ENCODE results near the gene LYPD8. TPM values are rescaled to one million over a fixed set of nuclear protein-coding genes. Genes with fewer than 3 reads are reported as not detected.

LYPD8 gene
- total and polyA plus RNA-seq, 2 donors from 2014 or later, result 0.92 to 3.2 TPM

- H3K4me3 ChIP-seq (ENCODE audit: low read length in 3 of 3), result no peak overlapping the region
- H3K9me3 ChIP-seq (ENCODE audit: control insufficient read depth in 2 of 3, insufficient read depth in 1 of 3, low read length in 3 of 3), result no peaks in the 10 kb centered on the region
- no peak overlapping the region for H3K27ac ChIP-seq (ENCODE audit: low read depth in 2 of 2, low read length in 2 of 2)
- H3K27me3 ChIP-seq (ENCODE audit: control insufficient read depth, insufficient read depth, low read length), result no peaks in the 10 kb centered on the region
- FAIRE-seq (no peak), DNase-seq (no peak)
- intact Hi-C loops (cut with DNase I), result no loop called here
- no peak overlapping the region for H3K9ac ChIP-seq (ENCODE audit: low read length in 3 of 3)
- H3K4me1 ChIP-seq (ENCODE audit: control insufficient read depth in 2 of 3, insufficient read depth in 2 of 3, low read depth in 1 of 3, low read length in 3 of 3), result no peaks in the 10 kb centered on the region
- TF ChIP-seq CTCF (IDR thresholded peaks at IDR 0.05; ENCODE audit: borderline replicate concordance, extremely low read depth, insufficient read depth), result no peak
- no peaks in the 10 kb centered on the region for H3K36me3 ChIP-seq (ENCODE audit: control insufficient read depth in 2 of 3, insufficient read depth in 3 of 3, low read length in 3 of 3)
These were observed 45.2 kb downstream of the LYPD8 start for GRCh38 chr1:248710305-248710900.

GRCh38 chr1:248704606-248705005 lies 51.0 kb downstream of the LYPD8 start:
- no peaks in the 10 kb centered on the region for H3K36me3 ChIP-seq (ENCODE audit: control insufficient read depth in 2 of 3, insufficient read depth in 3 of 3, low read length in 3 of 3)
- TF ChIP-seq CTCF (IDR thresholded peaks at IDR 0.05; ENCODE audit: borderline replicate concordance, extremely low read depth, insufficient read depth), result no peak
- no peak overlapping the region for H3K4me3 ChIP-seq (ENCODE audit: low read length in 3 of 3)
- H3K9ac ChIP-seq (ENCODE audit: low read length in 3 of 3), result no peak overlapping the region
- no peaks in the 10 kb centered on the region for H3K27me3 ChIP-seq (ENCODE audit: control insufficient read depth, insufficient read depth, low read length)
- peaks cover 0 to 2% (median 0%) of the 10 kb centered on the region in 3 donors for H3K9me3 ChIP-seq (ENCODE audit: control insufficient read depth in 2 of 3, insufficient read depth in 1 of 3, low read length in 3 of 3)
- H3K4me1 ChIP-seq (ENCODE audit: control insufficient read depth in 2 of 3, insufficient read depth in 2 of 3, low read depth in 1 of 3, low read length in 3 of 3), result peaks cover 0 to 9% (median 0%) of the 10 kb centered on the region in 3 donors
- DNase-seq (no peak), FAIRE-seq (no peak)
- H3K27ac ChIP-seq (ENCODE audit: low read depth in 2 of 2, low read length in 2 of 2), result no peak overlapping the region
- intact Hi-C loops (cut with DNase I), result no loop called here

- no peak overlapping the region for H3K9ac ChIP-seq (ENCODE audit: low read length in 3 of 3)
- no peak overlapping the region for H3K27ac ChIP-seq (ENCODE audit: low read depth in 2 of 2, low read length in 2 of 2)
- no peak overlapping the region for H3K4me3 ChIP-seq (ENCODE audit: low read length in 3 of 3)
- FAIRE-seq (no peak), DNase-seq (no peak)
- peak; percentile 12 for TF ChIP-seq CTCF (IDR thresholded peaks at IDR 0.05; ENCODE audit: borderline replicate concordance, extremely low read depth, insufficient read depth)
- H3K27me3 ChIP-seq (ENCODE audit: control insufficient read depth, insufficient read depth, low read length), result no peaks in the 10 kb centered on the region
- H3K36me3 ChIP-seq (ENCODE audit: control insufficient read depth in 2 of 3, insufficient read depth in 3 of 3, low read length in 3 of 3), result no peaks in the 10 kb centered on the region
- intact Hi-C loops (cut with DNase I), result no loop called here
- peaks cover 0 to 2% (median 0%) of the 10 kb centered on the region in 3 donors for H3K9me3 ChIP-seq (ENCODE audit: control insufficient read depth in 2 of 3, insufficient read depth in 1 of 3, low read length in 3 of 3)
- peaks cover 0 to 9% (median 0%) of the 10 kb centered on the region in 3 donors for H3K4me1 ChIP-seq (ENCODE audit: control insufficient read depth in 2 of 3, insufficient read depth in 2 of 3, low read depth in 1 of 3, low read length in 3 of 3)
These were observed 51.9 kb downstream of the LYPD8 start for GRCh38 chr1:248703674-248704073.

GRCh38 chr1:248702714-248703113 lies 52.8 kb downstream of the LYPD8 start, which contains the start of gene OR14I1:
Gene OR14I1 (minus strand): TSS chr1:248702766.
- DNase-seq (no peak), FAIRE-seq (no peak)
- peaks cover 0 to 9% (median 0%) of the 10 kb centered on the region in 3 donors for H3K4me1 ChIP-seq (ENCODE audit: control insufficient read depth in 2 of 3, insufficient read depth in 2 of 3, low read depth in 1 of 3, low read length in 3 of 3)
- H3K36me3 ChIP-seq (ENCODE audit: control insufficient read depth in 2 of 3, insufficient read depth in 3 of 3, low read length in 3 of 3), result no peaks in the 10 kb centered on the region
- H3K27me3 ChIP-seq (ENCODE audit: control insufficient read depth, insufficient read depth, low read length), result no peaks in the 10 kb centered on the region
- intact Hi-C loops (cut with DNase I), result no loop called here
- H3K27ac ChIP-seq (ENCODE audit: low read depth in 2 of 2, low read length in 2 of 2), result no peak within 1 kb of the TSS
- no peak within 1 kb of the TSS for H3K4me3 ChIP-seq (ENCODE audit: low read length in 3 of 3)
- H3K9ac ChIP-seq (ENCODE audit: low read length in 3 of 3), result no peak within 1 kb of the TSS
- no peak for TF ChIP-seq CTCF (IDR thresholded peaks at IDR 0.05; ENCODE audit: borderline replicate concordance, extremely low read depth, insufficient read depth)
- peaks cover 0 to 2% (median 0%) of the 10 kb centered on the region in 3 donors for H3K9me3 ChIP-seq (ENCODE audit: control insufficient read depth in 2 of 3, insufficient read depth in 1 of 3, low read length in 3 of 3)

All from kidney (tissue), 14 donors.